ENCODE results near the gene MUC3A. TPM values are rescaled to one million over a fixed set of nuclear protein-coding genes. Genes with fewer than 3 reads are reported as not detected.
"Not testable (repeated sequence)": the region's sequence is repeated elsewhere in the genome, so short reads cannot be mapped to it uniquely, and the experiment has no call there.

The MUC3A gene
- total RNA-seq, 2 experiments from 2014 or later = not detected

GRCh38 chr7:100901921-100902332 lies 47.4 kb upstream of the MUC3A start:
- Histone ChIP-seq H3K4me3 (ENCODE audit: low read length) (no peak overlapping the region), H3K9me3 (ENCODE audit: control insufficient read depth in 1 of 2, insufficient read depth in 1 of 2, low read length in 2 of 2) (no peaks in the 10 kb centered on the region), H3K4me1 (ENCODE audit: insufficient read depth, low read length) (peaks cover 3% of the 10 kb centered on the region), H3K27me3 (ENCODE audit: control insufficient read depth in 1 of 2, insufficient read depth in 2 of 2, low read length in 2 of 2) (peaks cover 7 to 19% of the 10 kb centered on the region in 2 experiments), H3K27ac (ENCODE audit: low read depth in 1 of 2, low read length in 2 of 2) (no peak overlapping the region), H3K36me3 (ENCODE audit: insufficient read depth, low read length) (no peaks in the 10 kb centered on the region)
- ChIA-PET CTCF (interaction anchor here (0.6 kb wide), 1 partner anchor 9 kb away, joined by 3 read pairs; no protein-coding TSS in a partner anchor), POLR2A (no interaction called here)
- no peak for ATAC-seq (ENCODE audit: poor library complexity)
- no peaks in the 10 kb centered on the region for H3K9me3 Mint-ChIP-seq
- no peak overlapping the region for H3K4me3 Mint-ChIP-seq
- no peak for TF ChIP-seq CTCF (IDR thresholded peaks at IDR 0.05)
- no peaks in the 10 kb centered on the region for H3K4me1 Mint-ChIP-seq (ENCODE audit: low read depth)
- DNase-seq = no peak
- H3K27me3 Mint-ChIP-seq = peaks cover 34% of the 10 kb centered on the region
- no peak overlapping the region for H3K27ac Mint-ChIP-seq
- intact Hi-C loops (cut with DNase I, micrococcal nuclease) = no loop called here
- no peaks in the 10 kb centered on the region for H3K36me3 Mint-ChIP-seq (ENCODE audit: low read depth)

GRCh38 chr7:100902638-100903037 lies 46.7 kb upstream of the MUC3A start:
- ChIA-PET CTCF (no interaction called here), POLR2A (no interaction called here)
- H3K36me3 ChIP-seq (ENCODE audit: insufficient read depth, low read length) = no peaks in the 10 kb centered on the region
- no peaks in the 10 kb centered on the region for H3K9me3 Mint-ChIP-seq
- ATAC-seq (ENCODE audit: poor library complexity) (no peak), DNase-seq (no peak)
- H3K9me3 ChIP-seq (ENCODE audit: control insufficient read depth in 1 of 2, insufficient read depth in 1 of 2, low read length in 2 of 2) = no peaks in the 10 kb centered on the region
- H3K27ac ChIP-seq (ENCODE audit: low read depth in 1 of 2, low read length in 2 of 2) = no peak overlapping the region
- no peak overlapping the region for H3K27ac Mint-ChIP-seq
- H3K4me3 Mint-ChIP-seq = no peak overlapping the region
- no peaks in the 10 kb centered on the region for H3K36me3 Mint-ChIP-seq (ENCODE audit: low read depth)
- H3K4me3 ChIP-seq (ENCODE audit: low read length) = no peak overlapping the region
- intact Hi-C loops (cut with DNase I, micrococcal nuclease) = no loop called here
- H3K27me3 ChIP-seq (ENCODE audit: control insufficient read depth in 1 of 2, insufficient read depth in 2 of 2, low read length in 2 of 2) = peaks cover 2 to 12% of the 10 kb centered on the region in 2 experiments
- no peaks in the 10 kb centered on the region for H3K4me1 ChIP-seq (ENCODE audit: insufficient read depth, low read length)
- no peaks in the 10 kb centered on the region for H3K4me1 Mint-ChIP-seq (ENCODE audit: low read depth)
- TF ChIP-seq CTCF (IDR thresholded peaks at IDR 0.05) = no peak
- peaks cover 28% of the 10 kb centered on the region for H3K27me3 Mint-ChIP-seq

GRCh38 chr7:100908512-100908911 lies 40.8 kb upstream of the MUC3A start:
- TF ChIP-seq CTCF (IDR thresholded peaks at IDR 0.05) = no peak

GRCh38 chr7:100910443-100910842 lies 38.9 kb upstream of the MUC3A start:
- H3K27ac Mint-ChIP-seq; ATAC-seq (ENCODE audit: poor library complexity); H3K9me3 Mint-ChIP-seq; H3K36me3 ChIP-seq (ENCODE audit: insufficient read depth, low read length); intact Hi-C loops (cut with DNase I, micrococcal nuclease); H3K4me3 ChIP-seq (ENCODE audit: low read length); H3K4me1 ChIP-seq (ENCODE audit: insufficient read depth, low read length); H3K4me1 Mint-ChIP-seq (ENCODE audit: low read depth); H3K9me3 ChIP-seq (ENCODE audit: control insufficient read depth in 1 of 2, insufficient read depth in 1 of 2, low read length in 2 of 2); H3K36me3 Mint-ChIP-seq (ENCODE audit: low read depth); H3K27me3 ChIP-seq (ENCODE audit: control insufficient read depth in 1 of 2, insufficient read depth in 2 of 2, low read length in 2 of 2); H3K4me3 Mint-ChIP-seq; POLR2A ChIA-PET: not testable (repeated sequence)
- H3K27me3 Mint-ChIP-seq = peaks cover 21% of the 10 kb centered on the region
- CTCF ChIA-PET = interaction anchor here (0.6 kb wide), 1 partner anchor 9 kb away, joined by 3 read pairs; no protein-coding TSS in a partner anchor
- DNase-seq = peak in 2 of 14 experiments; percentile 38 to 42
- peak overlapping the region in 1 of 2 donors; percentile 7 for H3K27ac ChIP-seq (ENCODE audit: low read depth in 1 of 2, low read length in 2 of 2)

More at GRCh38 chr7:100908512-100908911, 40.8 kb upstream of the MUC3A start:
- H3K9me3 Mint-ChIP-seq = no peaks in the 10 kb centered on the region
- no peaks in the 10 kb centered on the region for H3K36me3 Mint-ChIP-seq (ENCODE audit: low read depth)
- ATAC-seq (ENCODE audit: poor library complexity) (no peak), DNase-seq (no peak)
- Histone ChIP-seq H3K4me3 (ENCODE audit: low read length) (no peak overlapping the region), H3K27me3 (ENCODE audit: control insufficient read depth in 1 of 2, insufficient read depth in 2 of 2, low read length in 2 of 2) (peaks cover 2 to 4% of the 10 kb centered on the region in 2 experiments), H3K27ac (ENCODE audit: low read depth in 1 of 2, low read length in 2 of 2) (no peak overlapping the region), H3K9me3 (ENCODE audit: control insufficient read depth in 1 of 2, insufficient read depth in 1 of 2, low read length in 2 of 2) (no peaks in the 10 kb centered on the region), H3K36me3 (ENCODE audit: insufficient read depth, low read length) (no peaks in the 10 kb centered on the region), H3K4me1 (ENCODE audit: insufficient read depth, low read length) (no peaks in the 10 kb centered on the region)
- H3K4me3 Mint-ChIP-seq = no peak overlapping the region
- CTCF ChIA-PET = no interaction called here
- H3K27me3 Mint-ChIP-seq = peaks cover 13% of the 10 kb centered on the region
- H3K27ac Mint-ChIP-seq = no peak overlapping the region
- POLR2A ChIA-PET = no interaction called here
- no peaks in the 10 kb centered on the region for H3K4me1 Mint-ChIP-seq (ENCODE audit: low read depth)
- intact Hi-C loops (cut with DNase I, micrococcal nuclease) = no loop called here
